Measurements from ENCODE around the gene NELL2.

NELL2 gene

DNA sequence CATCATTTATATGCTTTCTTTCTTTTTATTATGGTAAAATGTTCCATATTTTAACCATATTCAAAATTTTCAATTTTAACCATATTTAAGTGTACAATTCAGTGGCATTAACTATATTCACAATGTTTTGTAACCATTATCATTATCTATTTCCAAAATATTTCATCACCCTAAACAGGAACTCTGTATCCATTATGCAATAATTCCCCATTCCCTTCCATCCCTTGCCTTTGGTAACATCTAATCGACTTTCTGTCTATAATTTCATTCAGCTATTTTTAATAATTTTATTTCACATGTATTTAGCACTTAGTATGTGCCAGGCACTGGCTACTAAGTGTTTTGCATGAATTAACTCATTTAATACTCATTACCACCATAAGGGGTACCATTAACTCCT, 287.5 kb downstream of the NELL2 start:
- no peak for DNase-seq

- DNase-seq, result no peak
These were observed 291.5 kb downstream of the NELL2 start for GRCh38 chr12:44584625-44585024.

DNA sequence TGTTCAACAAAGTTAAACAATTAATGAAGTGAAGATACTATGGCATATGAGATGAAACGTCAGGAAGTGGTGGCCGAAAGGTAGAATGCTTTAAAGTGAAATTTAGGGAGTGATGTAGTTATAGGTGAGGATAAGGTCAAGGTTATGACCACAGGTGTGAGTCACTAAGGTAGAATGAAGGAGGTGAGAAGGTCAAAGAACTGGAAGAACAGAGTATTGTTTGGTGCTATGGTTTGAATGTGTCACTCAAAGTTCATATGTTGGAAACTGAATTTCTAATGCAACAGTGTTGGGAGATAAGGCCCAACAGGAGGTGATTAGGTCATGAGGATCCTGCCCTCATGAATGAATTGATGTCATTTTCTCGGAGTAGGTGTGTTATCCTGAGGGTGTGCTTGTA, 293.6 kb downstream of the NELL2 start:
- no peak for DNase-seq

GRCh38 chr12:44581642-44582242, 294.4 kb downstream of the NELL2 start:
- DNase-seq, result no peak

DNA sequence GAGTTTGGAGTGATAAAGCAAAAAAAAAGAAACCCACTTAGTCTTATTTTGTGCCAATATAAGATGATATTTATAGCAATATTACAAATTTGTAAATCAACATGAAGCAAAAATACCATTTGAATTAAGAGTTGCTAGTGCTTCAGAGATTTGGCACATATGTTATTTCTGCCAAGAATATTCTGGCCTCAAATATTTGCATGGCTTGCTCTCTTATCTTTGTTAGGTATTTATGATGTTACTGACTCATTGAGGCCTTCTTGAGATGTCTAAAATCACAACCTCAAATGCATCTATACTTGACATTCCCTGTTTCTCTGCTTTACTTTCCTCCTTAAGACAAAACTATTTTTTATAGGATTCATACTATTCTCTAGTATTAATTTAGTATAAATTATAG, 301.5 kb downstream of the NELL2 start:
- DNase-seq, result no peak

DNA sequence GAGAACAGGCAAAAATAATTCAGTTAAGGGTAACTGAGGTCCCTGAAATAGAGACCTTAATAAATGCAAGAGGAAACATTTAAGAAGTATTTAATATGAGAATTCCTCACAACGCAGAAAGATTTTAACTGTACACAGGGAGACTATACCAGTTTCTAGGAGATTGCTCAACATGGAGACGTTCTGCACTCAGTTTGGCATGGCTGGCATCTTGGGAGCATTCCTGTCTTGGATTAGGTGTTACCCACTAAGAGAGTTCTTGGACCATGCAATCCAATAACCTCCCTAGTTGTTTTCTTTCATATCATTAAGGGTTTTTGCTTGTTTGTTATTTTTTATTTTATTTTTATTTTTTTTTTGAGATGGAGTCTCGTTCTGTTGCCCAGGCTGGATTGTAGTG, 302.4 kb downstream of the NELL2 start:
- no peak for DNase-seq

DNA sequence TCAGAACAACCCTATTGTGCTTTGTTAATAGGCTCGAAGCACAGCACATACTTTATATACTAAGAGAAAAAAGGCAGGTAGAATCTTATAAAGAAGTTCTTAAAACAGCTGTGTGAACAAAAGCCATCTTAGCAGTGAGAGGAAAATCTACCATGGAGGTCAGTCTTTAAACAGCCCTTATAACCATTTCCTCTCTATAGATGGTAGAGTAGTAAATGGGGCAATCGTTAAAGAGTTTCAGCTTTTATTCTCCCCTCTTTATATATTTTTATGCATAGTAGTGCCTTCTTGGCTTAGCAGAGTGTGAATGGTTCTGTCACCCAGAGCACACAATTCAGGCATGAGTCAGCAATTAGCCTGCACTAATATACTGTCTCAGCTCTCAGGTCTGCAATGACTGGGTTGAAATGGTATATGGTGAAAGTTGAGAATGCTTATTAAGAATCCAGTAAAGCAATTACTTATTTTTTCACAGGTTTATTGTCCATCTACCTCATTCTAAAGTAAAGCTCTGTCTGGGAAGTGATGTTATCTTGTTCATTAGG, 305.0 kb downstream of the NELL2 start:
- DNase-seq, result no peak

GRCh38 chr12:44570036-44570583, 306.0 kb downstream of the NELL2 start:
- DNase-seq, result no peak

DNA sequence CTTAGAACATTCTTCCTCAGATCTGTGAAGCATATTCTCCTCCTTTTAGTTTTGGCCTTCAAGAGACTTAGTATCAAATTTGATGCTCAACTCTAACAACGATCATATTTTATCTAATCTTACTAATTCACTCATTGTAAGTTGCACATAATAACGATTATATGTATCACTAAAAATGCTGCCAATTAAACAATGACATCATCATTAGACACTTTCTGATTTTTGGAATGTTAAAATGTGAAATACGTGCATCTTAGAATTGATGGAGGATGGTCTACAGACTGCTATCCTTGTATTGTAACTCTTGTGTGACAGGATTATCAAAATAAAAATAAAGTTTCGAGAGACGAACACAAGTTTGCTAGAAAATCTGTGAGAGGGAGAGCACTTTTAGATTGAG, 311.0 kb downstream of the NELL2 start:
- no peak for DNase-seq

DNA sequence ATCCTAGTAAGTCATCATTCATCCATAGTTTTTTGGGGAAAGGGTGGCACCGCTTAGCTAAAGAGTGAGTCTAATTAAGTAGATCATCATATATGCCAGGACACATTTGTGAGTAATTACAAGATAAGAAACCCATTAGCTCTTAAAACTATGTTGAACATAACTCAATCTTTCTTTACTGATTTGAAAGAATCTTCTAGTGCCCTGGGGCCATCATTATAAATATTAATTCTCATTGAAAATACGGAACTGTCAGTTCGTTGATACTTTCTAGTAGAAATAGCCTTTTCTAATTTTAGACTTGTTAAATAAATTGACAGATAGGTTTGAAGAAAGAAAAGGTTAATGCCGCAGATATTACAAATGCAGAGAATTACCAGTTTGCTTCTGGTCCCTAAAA, 312.6 kb downstream of the NELL2 start:
- no peak for DNase-seq

DNA sequence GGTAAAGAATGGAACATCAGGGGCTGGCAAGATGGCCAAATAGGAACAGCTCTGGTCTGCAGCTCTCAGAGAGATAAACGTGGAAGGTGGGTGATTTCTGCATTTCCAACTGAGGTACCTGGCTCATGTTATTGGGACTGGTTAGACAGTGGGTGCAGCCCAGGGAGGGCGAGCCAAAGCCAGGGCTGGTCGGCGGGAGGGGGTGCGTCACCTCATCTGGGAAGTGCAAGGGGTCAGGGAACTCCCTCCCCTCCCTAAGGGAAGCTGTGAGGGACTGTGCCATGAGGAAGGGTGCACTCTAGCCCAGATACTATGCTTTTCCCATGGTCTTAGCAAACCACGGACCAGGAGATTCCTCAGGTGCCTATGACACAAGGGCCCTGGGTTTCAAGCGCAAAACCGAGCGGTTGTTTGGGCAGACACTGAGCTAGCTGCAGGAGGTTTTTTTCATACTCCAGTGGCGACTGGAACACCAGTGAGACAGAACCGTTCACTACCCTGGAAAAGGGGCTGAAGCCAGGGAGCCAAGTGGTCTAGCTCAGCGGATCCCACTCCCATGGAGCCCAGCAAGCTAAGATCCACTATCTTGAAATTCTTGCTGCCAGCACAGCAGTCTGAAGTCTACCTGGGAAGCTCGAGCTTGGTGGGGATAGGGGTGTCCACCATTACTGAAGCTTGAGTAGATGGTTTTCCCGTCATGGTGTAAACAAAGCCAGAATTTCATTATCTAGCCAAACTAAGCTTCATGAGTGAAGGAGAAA, 317.6 kb downstream of the NELL2 start:
- no peak for DNase-seq

GRCh38 chr12:44555454-44555853, 320.7 kb downstream of the NELL2 start:
- no peak for DNase-seq

DNA sequence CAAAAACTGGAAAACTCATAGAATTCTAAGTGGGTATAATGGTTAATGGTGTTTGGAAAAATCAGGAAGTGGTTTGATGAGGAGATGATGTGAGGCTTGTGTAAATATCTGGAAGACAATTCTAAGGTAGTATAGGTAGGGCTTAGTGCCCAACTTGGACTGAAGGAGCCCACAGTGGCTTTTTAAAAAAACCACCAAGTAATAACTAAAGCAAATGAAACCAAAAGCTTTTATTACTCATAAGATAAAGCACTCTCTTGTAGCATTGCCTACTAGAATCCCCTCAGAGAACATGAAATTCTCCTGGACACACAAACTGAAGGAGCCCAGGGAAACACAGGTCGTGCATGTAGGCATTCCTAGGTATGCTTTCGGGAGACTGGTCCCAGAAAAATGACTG, 324.5 kb downstream of the NELL2 start:
- peak; percentile 15 for DNase-seq

GRCh38 chr12:44550377-44550776, 325.7 kb downstream of the NELL2 start:
- DNase-seq, result no peak

DNA sequence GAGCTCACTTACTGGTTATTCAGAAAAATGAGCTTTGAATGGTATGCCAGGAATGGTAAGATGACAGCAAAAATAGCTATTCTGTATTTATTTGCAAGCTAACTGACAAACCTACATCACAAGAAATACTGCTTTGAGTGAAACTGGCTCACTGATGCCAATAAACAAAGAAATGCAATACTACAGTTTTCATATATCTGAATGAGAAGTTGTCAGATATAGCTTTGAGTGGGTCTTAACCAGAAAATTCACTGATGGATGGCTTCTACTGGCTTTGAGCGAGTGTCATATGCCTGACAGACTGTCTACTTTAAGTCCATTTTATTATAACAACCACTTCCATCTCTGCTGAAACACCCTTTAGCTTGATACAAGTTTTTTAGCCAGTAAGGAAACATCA, 330.1 kb downstream of the NELL2 start:
- DNase-seq, result no peak

- no peak for DNase-seq
These were observed 332.1 kb downstream of the NELL2 start for GRCh38 chr12:44544018-44544417.

GRCh38 chr12:44542716-44543115, 333.4 kb downstream of the NELL2 start:
- no peak for DNase-seq

- no peak for DNase-seq
These were observed 338.8 kb downstream of the NELL2 start for GRCh38 chr12:44537354-44537753.

DNA sequence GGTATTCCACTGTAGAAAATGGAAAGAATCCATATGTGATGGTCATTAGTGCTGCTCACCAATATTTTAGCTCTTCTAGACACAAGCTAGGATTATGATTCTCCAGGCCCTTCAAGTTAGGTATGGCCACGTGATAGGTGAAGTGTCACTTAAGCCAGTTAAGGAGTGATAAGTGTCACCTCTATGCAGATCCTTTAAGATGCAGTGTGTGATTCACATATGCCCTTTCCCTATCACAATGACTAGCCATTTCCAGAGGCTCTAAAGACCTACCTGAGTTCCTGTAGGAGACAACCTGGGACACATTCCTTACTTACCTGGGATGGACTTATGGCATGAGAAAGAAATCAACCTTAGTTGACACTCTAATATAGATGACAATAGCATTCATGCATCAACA, 343.2 kb downstream of the NELL2 start:
- DNase-seq, result no peak

GRCh38 chr12:44531320-44531971, 344.7 kb downstream of the NELL2 start:
- DNase-seq, result no peak

GRCh38 chr12:44526655-44527182, 349.4 kb downstream of the NELL2 start:
- DNase-seq, result no peak

GRCh38 chr12:44525806-44526654, 350.1 kb downstream of the NELL2 start:
- no peak for DNase-seq

- no peak for DNase-seq
These were observed 352.3 kb downstream of the NELL2 start for GRCh38 chr12:44523828-44524227.

All from OCI-M1 (cell line).